Astrocyte of the cerebellum (primary cell): ENCODE results near the gene GSKIP.

Source experiments
- DNase-seq: peaks from one replicate; pipeline ENCODE4 v3.0.0-alpha.2; 2011; ENCODE audit warnings: low read depth
- H3K4me3 ChIP-seq: 2 replicates; pipeline ENCODE4 v1.5.1; 2011; ENCODE audit warnings: mild to moderate bottlenecking, low read depth, low read length, moderate library complexity
- CTCF ChIP-seq: IDR thresholded peaks from 2 replicates; pipeline ENCODE4 v1.5.1; 2012; ENCODE audit warnings: low read length, low read depth, moderate library complexity, mild to moderate bottlenecking; ENCODE audit errors: missing control alignments
- in situ Hi-C: cut with HindIII; loops from 2 replicates; pipeline ENCODE4 v1.10.0; 2017; ENCODE audit warnings: low sequenced_read_pairs

The GSKIP gene, protein sequence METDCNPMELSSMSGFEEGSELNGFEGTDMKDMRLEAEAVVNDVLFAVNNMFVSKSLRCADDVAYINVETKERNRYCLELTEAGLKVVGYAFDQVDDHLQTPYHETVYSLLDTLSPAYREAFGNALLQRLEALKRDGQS

GRCh38 chr14:96362965-96363750 lies at the start of gene GSKIP, which contains the start of gene ATG2B:
GSKIP (plus strand) TSS chr14:96363526; CDS start chr14:96382248, 18,722 bp downstream.
ATG2B (minus strand) TSS chr14:96363341; CDS start chr14:96362976, 365 bp downstream.
- TF ChIP-seq CTCF, result no peak
- peak; percentile 68 for DNase-seq
- in situ Hi-C loops, result no loop called here
- peak within 1 kb of the TSS; percentile 99 for H3K4me3 ChIP-seq

- H3K4me3 ChIP-seq, result no peak overlapping the region
- TF ChIP-seq CTCF, result no peak
- in situ Hi-C loops, result no loop called here
- DNase-seq, result no peak
These were observed 47.2 kb upstream of the GSKIP start for GRCh38 chr14:96316087-96316486.

GRCh38 chr14:96318836-96319235 lies 44.5 kb upstream of the GSKIP start:
- no peak for DNase-seq
- TF ChIP-seq CTCF, result no peak
- no peak overlapping the region for H3K4me3 ChIP-seq
- in situ Hi-C loops, result no loop called here

DNA sequence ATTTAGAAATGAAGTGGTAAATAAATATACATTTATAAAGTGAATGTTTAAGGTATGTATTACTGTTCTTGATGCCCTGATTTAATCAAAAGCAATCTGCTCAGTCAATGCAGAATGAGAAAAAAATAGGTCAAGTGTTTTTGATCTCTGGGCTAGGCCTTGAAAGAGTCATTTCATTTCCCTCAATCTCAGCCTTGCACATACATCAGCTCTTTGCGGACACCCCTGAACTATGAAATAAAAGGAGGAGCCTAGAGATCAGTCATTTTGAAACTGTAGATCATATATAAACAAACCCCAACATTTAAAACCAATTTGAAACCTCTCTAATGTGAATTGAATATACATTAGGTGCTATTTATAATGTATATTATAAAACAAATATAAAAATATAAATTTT lies 42.7 kb upstream of the GSKIP start:
- no peak for TF ChIP-seq CTCF
- H3K4me3 ChIP-seq, result no peak overlapping the region
- no peak for DNase-seq
- in situ Hi-C loops, result no loop called here

GRCh38 chr14:96324219-96324618 lies 39.1 kb upstream of the GSKIP start:
- in situ Hi-C loops, result no loop called here
- no peak overlapping the region for H3K4me3 ChIP-seq
- TF ChIP-seq CTCF, result no peak
- DNase-seq, result no peak

DNA sequence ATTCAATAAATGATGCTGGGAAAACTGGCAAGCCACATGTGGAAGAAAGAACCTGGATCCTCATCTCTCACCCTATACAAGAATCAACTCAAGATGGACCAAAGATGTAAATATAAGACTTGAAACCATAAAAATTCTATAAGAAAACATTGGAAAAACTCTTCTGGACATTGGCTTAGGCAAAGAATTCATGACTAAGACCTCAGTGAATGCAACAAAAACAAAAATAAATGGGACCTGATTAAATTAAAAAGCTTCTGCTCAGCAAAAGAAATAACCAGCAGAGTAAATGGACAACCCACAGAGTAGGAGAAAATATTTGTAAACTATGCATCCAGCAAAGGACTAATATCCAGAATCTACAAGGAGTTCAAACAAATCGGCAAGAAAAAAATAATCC lies 24.8 kb upstream of the GSKIP start:
- DNase-seq, result no peak
- H3K4me3 ChIP-seq, result no peak overlapping the region
- in situ Hi-C loops, result no loop called here
- TF ChIP-seq CTCF, result no peak
